GM19463 (cell line): ENCODE results near the gene SLC35A4.
A peak's percentile ranks its signal among the peaks of the same experiment; 100 is the strongest.

Experiments used
- ATAC-seq: cut with Tn5 transposase; IDR thresholded peaks from one replicate; pipeline ENCODE4 v1.9.1; 2021; ENCODE audit warnings: mild to moderate bottlenecking, moderate library complexity; ENCODE audit not compliant: unreplicated experiment

The SLC35A4 gene

GRCh38 chr5:140564196-140565023 is at the start of gene SLC35A4, which contains the start of gene APBB3:
SLC35A4 (plus strand) TSS chr5:140564828; CDS start chr5:140567170, 2,342 bp downstream.
APBB3 (minus strand) TSS chr5:140564598; CDS start chr5:140564245, 353 bp downstream.
- ATAC-seq = peak; percentile 84

- ATAC-seq = no peak
Measured at GRCh38 chr5:140524003-140524402, 40.6 kb upstream of the SLC35A4 start.

DNA sequence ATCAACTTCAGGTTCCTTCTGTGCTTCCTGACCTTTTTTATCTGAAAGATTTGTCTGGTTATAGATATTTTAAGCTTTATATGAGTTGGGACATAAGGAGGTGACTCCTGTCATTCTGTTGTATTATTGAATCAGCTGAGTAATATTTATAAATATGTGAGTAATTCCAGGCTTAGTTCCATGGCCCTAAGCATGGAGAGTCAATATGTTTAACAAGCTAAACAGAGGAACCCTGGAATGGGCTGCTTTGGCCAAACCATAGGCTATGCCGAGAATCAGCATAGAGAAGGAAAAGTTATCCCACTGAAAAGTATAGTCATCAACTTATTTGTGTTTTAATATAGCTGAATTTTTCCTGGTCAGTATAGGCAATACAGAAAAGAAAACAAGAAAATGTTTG is 24.4 kb upstream of the SLC35A4 start:
- ATAC-seq = no peak

DNA sequence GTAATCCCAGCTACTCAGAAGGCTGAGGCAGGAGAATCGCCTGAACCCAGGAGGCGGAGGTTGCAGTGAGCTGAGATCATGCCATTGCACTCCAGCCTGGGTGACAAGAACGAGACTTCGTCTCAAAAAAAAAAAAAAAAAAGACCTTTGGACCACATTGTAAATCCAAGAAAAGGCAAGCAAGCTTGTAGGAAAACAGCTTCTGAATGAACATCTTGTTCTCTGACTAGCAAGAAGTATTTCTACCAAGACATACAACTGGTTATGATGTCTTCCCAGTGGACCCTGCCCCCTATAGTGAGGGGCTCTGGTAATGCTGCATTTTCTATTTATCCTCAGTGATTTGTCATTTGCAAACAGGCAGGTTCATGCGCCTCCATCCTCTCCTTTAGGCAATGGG is 21.7 kb upstream of the SLC35A4 start:
- ATAC-seq = no peak

DNA sequence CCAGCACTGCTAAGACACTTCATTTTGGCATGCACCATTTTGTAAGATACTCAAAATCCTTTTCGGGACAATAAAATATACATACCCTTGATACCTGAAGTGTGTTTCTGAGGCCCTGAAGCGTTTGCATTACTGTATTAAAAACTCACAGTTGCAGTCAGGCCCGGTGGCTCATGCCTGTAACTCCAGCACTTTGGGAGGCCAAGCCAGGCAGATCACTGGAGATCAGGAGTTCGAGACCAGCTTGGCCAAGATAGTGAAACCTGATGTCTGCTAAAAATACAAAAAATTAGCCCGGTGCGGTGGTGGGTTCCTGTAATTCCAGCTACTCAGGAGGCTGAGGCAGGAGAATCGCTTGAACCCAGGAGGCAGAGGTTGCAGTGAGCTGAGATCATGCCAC is 19.6 kb upstream of the SLC35A4 start:
- ATAC-seq = no peak

- ATAC-seq = no peak
Measured at GRCh38 chr5:140545606-140546005, 19.0 kb upstream of the SLC35A4 start.

DNA sequence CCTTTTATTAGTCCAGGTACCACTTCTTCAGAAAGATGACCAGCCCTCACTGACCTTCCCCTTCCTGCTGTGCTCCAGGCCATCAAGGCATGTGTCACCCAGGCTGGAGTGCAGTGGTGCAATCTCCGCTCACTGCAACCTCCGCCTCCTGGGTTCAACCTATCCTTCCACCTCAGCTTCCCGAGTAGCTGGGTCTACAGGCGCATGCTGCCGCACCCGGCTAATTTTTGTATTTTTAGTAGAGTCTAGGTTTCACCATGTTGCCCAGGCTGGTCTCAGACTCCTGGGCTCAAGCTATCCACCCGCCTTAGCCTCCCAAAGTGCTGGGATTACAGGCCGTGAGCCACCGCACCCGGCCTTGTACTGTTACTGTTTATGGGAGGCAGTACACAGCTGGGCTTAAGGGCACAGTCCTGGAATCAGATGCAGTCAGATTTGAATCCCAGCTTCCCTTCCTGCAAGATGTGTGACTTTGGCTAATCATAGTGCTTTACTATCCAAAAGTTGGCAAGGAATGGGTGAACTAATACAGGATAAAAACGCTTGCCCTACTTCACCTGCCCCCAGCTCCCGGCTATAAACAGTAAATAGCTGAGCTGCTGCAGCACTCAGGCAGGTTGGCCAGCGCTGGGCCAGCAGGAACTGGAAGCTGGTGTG is 17.6 kb upstream of the SLC35A4 start:
- ATAC-seq = no peak

DNA sequence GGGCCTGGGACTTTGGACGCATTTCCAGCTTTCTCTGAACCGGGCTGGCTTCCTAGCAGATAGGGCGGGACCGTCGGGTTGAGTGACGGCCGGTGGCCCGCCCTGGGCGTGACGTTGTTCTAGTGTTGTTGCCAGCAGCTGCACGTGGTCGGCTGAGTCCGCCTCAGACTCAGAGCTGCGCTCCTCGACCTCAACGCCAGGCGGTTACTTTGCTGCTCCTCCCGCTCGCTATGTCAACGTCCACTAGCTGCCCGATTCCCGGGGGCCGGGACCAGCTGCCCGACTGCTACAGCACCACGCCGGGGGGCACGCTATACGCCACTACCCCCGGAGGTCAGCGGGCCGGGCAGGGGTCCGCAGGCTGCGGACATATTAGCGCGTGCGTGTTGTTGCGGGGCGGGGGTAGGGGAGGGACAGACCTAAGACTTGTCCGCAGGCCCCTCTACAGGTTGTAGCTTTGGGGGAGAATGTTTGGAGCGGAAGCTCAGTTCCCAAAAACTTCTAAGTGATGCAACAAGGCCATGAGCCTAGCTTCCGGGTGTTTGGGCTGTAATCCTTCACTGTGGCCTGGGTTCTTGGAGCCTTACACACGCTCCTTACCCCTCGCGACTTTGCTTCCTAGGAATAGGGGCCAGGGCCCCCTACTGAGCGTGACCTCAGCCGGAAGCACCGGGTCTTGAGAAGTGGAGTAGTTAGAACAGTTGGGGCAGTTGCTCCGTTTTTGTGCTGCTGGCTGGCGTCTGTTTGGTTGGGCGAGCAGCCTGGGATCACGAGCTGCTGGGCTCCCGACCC is 16.9 kb upstream of the SLC35A4 start, which contains the start of gene EIF4EBP3:
TSS of gene EIF4EBP3 (plus strand) at position 155 of the 792 bp plus-strand sequence. CDS start at position 231, 76 bp downstream.
- peak; percentile 100 for ATAC-seq

DNA sequence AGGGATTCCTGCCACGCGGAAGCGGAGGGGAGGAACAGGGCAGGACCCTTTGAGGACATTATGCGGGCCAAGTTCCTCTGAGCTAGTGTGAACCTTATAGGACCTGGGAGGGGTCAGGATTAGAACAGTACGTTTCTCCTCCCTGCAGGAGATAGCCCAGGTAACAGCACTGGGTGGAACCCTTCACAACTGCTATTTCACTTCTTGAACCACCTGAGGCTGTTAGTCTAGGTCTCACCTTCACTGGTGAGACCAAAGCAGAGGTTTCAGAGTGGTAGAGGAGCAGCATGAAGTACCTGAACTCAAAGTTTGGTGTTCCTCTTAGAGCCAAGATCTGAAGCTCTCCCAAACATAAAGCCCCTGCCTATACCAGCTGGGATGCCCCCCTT is 16.3 kb upstream of the SLC35A4 start:
- no peak for ATAC-seq

DNA sequence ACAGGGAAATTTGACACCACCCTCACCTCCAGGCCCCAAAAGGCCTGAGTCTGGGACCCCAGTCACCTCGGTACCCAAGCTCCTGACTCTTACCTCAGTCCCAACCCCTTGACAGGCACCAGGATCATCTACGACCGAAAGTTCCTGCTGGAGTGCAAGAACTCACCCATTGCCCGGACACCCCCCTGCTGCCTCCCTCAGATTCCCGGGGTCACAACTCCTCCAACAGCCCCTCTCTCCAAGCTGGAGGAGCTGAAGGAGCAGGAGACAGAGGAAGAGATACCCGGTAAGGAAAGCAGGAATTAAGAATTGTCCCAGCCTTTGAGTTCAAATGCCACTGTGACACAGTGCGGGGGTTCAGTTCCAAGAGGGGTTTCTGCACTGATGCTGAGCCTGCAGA is 15.8 kb upstream of the SLC35A4 start:
- no peak for ATAC-seq

DNA sequence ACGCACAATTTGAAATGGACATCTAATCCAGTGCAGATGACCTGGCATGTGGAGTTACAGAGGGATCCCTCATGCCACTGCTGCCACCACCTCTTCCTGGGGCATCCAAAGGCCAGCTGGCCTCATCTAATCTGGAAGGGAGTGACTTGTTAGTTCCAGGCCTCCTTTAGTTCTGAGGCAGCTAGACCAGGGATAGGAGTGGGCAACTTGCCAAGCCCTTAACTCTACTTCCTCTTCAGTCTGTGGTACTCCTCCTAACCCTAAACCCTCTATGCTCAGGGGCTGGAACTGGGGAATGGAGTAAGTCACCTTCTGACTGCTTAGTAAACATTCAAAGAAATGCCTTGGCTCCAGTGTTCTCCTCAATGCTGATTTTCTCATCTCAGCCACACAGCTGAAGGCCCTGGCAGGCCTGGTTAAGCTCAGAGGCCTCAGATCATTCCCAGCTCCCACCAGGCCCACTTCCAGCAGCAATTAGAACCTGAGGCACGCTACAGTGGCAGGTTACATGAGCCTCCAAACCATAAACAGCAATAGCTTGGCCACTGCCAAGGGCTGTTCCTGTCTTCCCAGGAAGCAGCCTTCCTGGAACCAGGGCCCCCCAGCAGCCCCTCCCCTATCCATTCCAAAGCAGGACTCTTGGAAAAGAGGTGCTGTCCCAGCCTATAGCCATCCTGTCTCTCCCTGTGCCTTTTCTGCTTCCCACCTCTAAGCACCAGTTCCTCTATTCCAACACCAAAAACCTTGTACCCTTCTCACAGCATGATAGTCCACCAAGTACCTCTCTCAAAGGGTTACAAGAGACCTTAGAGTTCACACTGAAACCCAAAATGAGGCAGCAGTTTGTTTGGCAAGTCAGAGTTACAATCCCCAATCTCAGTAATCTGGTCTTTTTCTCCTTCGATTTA is 15.1 kb upstream of the SLC35A4 start:
- no peak for ATAC-seq

- ATAC-seq = no peak
Measured at GRCh38 chr5:140550147-140551079, 14.2 kb upstream of the SLC35A4 start.

- no peak for ATAC-seq
Measured at GRCh38 chr5:140551872-140552271, 12.8 kb upstream of the SLC35A4 start.

GRCh38 chr5:140553657-140554056 is 11.0 kb upstream of the SLC35A4 start:
- ATAC-seq = no peak

GRCh38 chr5:140554454-140554853 is 10.2 kb upstream of the SLC35A4 start:
- no peak for ATAC-seq

DNA sequence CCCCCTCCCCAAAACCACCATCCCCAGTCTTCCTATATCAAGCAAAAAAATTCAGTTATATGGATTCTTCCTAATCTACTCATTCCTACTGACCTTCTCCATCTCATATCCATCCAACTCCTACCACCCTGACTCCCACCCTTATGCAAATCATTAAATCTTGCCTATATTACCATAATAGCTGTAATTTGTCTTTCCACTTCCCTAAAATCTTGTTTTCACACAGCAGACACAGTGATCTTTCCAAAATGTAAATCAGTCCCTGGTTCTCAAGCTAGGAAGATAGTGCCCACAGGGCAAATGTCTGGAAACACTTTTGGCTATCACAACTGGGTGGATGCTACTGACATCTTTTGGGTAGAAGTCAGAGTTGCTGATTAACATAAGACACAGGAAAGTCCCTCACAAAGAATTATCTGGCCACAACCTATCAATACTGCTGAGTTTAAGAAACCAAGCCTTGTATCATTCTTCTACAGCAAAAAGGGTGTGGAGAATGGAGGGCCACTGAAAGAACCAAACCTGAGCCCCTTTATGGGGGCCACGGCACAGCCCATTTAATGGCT is 8.8 kb upstream of the SLC35A4 start:
- ATAC-seq = peak; percentile 26

- ATAC-seq = no peak
Measured at GRCh38 chr5:140556438-140556837, 8.2 kb upstream of the SLC35A4 start.

DNA sequence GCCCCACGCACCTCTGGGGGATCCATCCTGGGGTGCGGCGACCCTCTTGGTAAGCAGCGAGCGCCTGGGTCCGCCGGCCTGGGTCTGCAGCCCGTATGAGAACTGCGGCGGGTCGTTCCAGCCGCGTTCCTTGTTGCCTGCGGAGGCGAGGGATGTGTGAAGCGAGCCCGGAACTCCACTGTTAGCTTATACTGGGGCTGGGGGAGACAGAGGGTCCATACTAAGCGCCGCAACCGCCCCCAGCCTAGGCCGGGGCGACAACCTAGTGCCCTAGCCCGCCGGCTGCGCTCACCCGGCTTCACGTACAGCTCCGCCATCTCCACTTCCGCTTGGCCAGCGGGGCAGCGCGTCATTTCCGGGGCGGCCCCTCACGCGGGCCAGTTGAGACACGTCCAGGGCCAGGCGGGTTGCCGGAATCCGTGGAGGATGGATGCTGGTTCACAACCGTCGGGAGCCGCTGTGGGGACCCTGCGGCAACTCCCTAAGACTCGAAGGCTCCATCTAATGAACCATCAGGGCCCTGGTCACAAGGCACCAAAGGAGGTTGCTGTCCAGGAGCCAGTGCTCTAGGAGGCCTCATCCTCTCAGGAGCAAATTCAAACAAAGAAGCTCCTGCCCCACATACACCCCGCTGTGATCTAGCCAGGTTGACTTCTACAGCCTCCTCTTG is 7.4 kb upstream of the SLC35A4 start, which contains the start of gene SRA1:
TSS of gene SRA1 (minus strand) at position 338 of the 670 bp plus-strand sequence. CDS start at position 317, 21 bp downstream.
- peak; percentile 98 for ATAC-seq
